Sigmoid colon (tissue), 4 donors: Measurements from ENCODE around the gene ZNF594.
"Not testable (repeated sequence)": the region's sequence is repeated elsewhere in the genome, so short reads cannot be mapped to it uniquely, and the experiment has no call there.

ENCODE experiments used
- CTCF ChIP-seq, 4 experiments: fragments of 450-650 bp in 3 of 4; fragments of 200-600 bp in 1 of 4; IDR thresholded peaks; one replicate each; pipeline ENCODE4 v1.5.1; 2016 to 2019; ENCODE audit warnings: antibody characterized with exemption in 4 of 4, mild to moderate bottlenecking in 3 of 4, moderate library complexity in 2 of 4
- EP300 ChIP-seq, 4 donors: sonication (generic); formaldehyde crosslinking; IDR thresholded peaks; one replicate each; pipeline ENCODE4 v1.6.1; 2017; ENCODE audit warnings: antibody characterized with exemption in 4 of 4
- POLR2A ChIP-seq, 2 donors: fragments of 450-650 bp; IDR thresholded peaks; one replicate each; pipeline ENCODE4 v1.6.1; 2016; ENCODE audit warnings: antibody characterized with exemption in 2 of 2, mild to moderate bottlenecking in 2 of 2, moderate library complexity in 2 of 2
- POLR2AphosphoS5 ChIP-seq, 4 donors: sonication (generic); formaldehyde crosslinking; IDR thresholded peaks; one replicate each; pipeline ENCODE4 v1.6.1; 2017; ENCODE audit warnings: antibody characterized with exemption in 4 of 4

- not testable (repeated sequence) for TF ChIP-seq POLR2A, CTCF, POLR2AphosphoS5, EP300 (IDR thresholded peaks at IDR 0.05)
Measured at GRCh38 chr17:5165791-5166564, 25.7 kb downstream of the ZNF594 start.
